HG02884 (cell line): ENCODE data around the gene CMTM7.

Experiments
- ATAC-seq: cut with Tn5 transposase; IDR thresholded peaks from one replicate; pipeline ENCODE4 v1.9.1; 2021; ENCODE audit warnings: mild to moderate bottlenecking, moderate library complexity; ENCODE audit not compliant: unreplicated experiment

Gene CMTM7

DNA sequence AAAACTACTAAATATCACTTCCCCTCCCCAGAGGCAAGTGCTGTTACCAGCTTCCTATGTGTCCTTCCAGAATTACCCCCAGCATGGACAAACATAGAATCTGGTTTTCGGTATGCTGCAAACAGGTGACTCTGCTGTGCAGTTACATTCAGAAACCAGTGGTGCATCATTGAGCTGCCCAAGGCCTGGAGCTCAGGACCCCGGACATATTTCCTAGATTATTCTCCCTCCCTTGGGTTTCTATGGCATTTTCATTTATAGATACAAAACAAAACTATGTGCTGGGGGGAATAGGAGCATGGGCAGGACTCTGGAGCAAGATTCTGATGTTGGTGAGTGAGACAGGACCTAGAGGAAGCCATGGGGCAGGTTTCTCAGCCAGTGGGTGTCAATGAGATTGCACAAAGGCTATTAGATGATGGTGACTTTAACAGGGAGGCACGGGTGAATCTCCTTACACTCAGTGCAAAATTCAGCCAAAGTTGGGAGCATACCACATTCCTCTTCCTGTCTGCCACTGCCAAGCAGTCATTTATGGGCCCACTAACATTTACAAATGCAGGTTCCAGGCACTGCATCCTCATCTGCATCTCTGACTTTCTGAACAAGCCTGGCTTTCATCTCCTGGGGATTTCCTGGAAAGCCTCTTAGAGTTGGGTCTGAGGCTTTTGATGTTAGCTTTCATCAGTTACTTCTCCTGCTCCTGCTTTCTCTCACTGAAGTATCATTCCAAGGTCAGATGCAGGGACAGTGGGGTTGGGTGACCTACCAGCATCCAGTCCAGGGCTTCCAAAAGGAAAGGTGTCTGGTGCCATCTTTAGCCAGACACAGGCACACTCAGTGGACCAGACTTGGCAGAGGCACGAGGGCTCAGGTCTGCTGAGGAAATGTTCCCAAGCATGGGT lies 44.5 kb downstream of the CMTM7 start:
- ATAC-seq, result no peak

DNA sequence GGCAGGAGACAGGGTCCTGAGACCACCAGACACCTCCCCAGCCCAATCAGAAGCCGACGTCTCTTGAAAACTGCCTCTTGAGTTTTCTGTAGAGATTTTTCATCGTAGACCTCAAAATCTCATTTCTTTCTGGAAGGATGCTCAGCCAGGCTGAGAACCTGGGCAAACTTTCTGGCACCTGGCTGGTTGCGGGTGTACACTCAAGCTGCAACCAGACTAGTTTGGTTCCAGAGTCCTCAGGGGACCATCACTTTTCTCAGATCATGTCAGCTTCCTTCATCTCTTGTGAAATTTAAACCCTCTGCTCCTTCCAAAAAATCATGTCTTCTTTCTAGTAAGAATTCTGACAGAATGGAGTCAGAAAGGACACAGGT lies 45.1 kb downstream of the CMTM7 start:
- ATAC-seq, result no peak

DNA sequence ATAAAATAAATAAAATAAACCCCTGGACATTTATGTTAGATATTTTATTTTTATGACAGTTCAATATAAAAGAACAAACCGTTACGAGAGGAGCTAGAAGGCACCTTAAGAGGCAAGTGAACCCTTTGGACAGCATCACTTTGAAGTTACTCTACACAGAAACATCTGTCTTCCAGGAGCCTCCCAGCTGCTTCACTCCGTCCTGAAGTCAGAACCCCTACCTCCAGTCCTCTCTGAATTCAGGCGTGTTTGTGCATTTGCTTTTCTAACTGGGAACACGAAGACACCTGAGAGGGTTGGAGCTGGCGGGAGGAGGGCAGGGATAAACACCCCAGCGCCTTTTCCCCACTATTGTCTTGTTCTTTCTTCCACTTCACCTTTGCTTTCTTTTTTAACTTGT lies 46.2 kb downstream of the CMTM7 start:
- no peak for ATAC-seq

DNA sequence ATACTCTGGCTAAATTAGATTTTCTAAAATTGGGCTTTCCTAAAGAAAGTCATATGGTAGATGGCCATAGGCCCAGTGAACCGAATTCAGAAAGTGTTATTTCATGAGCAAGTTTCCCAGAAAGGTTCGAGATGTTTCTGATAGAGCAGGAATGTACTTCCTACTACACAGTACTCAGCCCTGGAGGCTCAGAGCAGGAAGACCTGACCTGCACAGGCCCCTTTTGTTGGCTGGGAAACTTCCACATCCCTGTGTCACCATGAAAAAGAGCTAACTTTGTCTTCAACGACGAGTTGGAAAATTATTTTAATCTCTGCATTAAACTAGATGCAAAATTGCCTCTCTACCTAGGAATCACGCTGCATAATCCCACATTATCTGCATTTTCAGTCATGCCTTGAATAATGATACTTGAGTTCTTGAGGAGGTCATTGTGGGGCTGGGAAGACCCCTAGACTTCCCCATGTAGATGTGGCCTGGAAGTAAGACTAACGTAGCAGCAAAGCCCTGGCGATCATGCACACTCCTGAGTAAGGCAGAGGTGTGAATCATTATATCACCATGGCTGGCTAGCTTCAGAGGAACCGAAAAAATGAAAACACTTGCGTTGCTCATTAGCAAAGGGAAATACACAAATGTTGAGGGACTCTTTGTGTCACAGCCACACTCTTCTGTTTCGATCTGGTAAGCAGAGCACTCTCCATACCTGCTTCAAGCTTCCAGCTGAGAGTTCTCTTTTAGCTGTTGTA lies 47.1 kb downstream of the CMTM7 start:
- ATAC-seq, result peak; percentile 89

DNA sequence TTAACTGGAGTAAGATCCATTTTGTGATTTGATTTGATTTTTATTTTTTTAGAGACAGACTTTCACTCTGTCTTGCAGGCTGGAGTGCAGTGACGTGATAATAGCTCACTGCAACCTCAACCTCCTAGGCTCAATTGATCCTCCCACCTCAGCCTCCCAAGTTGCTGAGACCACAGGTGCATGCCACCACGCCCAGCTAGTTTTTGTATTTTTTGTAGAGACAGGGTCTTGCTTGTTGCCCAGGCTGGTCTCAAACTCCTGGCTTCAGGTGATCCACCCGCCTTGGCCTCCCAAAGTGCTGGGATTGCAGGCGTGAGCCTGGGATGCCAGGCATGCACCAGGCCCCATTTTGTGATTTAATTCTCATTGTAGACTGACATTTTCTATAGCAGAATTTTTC lies 47.8 kb downstream of the CMTM7 start:
- ATAC-seq, result peak; percentile 27

DNA sequence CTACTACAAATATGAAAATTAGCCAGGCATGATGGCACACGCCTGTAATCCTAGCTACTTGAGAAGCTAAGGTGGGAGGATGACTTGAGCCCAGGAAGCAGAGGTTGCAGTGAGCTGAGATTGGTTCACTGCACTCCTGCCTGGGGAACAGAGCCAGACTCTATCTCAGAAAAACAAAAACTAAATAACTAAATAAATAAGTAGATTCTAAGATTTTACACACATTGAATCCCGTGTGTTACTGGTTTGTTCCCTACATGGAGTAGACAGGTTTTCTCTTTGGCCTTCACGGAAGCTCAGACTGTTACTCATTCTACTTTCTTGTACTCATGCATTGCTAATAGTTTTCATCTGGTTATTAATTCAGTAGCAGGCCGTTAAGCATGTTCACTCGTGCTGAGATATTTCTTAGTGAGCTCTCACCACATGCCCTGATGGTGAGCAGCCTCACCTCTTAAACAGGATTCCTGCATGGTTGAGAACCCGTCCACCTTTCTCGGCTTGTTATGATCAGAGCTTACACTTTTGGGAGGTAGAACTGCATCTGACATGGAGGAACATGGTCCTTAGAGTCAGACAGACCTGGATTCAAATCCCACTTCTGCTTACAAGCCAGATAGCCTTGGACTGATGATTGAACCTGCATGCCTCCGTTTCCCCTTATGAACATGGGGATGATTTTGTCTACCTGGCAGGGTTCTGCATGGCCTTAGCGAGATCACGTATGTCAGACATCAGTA lies 49.1 kb downstream of the CMTM7 start:
- no peak for ATAC-seq

DNA sequence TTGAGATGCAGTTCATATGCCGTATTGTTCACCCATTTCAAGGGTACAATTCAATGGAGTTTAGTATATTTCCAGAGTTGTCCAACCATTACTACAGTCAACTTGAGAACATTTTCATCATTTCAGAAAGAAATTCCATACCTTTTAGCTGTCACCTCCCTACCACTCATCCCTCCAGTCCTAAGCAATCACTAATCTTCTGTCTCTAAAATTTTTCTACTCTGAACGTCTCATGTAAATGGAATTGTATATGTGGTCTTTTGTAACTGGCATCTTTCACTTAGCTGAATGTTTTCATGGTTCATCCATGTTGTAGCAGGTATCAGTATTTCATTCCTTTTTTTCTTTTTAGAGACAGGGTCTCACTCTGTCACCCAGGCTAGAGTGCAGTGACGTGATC lies 51.1 kb downstream of the CMTM7 start:
- ATAC-seq, result no peak

DNA sequence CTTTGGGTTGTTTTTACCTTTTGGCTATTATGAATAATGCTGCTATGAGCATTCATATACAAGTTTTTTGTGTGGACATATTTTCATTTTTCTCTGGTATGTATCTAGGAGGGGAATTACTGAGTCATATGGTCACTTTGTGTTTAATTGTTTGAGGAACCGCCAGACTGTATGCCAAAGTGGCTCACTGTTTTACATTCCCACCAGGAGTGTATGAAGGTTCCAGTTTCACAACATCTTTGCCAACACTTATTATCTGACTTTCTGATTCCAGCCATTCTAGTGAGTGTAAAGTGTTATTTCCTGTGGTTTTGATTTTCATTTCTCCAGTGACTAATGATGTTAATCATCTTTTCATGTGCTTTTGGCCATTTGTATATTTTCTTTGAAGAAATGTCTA lies 51.8 kb downstream of the CMTM7 start:
- no peak for ATAC-seq

DNA sequence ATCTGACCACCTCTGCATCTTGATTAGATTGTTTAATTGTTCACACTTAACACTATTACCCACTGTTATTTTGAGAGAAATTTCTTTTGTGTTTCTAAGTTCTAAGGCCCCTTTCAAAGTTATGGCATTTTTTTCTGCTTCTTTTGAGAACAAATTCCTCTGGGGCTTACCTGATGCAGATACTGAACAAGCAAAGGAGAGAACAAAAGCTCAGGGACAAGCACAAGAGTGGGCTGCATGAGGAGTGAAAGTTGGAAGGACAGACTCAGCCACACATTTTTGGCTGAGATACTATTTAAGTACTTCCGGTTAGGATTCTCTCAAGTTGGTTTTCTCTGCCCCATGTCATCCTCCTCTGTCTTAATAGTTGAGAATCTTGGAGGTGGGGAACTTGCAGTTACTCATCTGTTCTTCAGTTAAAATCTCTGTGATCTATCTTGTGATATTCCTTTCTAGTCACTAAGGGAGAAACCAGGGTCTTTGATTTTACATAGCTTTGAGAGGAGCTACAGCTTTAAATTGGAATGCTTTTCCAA lies 56.3 kb downstream of the CMTM7 start:
- ATAC-seq, result no peak

DNA sequence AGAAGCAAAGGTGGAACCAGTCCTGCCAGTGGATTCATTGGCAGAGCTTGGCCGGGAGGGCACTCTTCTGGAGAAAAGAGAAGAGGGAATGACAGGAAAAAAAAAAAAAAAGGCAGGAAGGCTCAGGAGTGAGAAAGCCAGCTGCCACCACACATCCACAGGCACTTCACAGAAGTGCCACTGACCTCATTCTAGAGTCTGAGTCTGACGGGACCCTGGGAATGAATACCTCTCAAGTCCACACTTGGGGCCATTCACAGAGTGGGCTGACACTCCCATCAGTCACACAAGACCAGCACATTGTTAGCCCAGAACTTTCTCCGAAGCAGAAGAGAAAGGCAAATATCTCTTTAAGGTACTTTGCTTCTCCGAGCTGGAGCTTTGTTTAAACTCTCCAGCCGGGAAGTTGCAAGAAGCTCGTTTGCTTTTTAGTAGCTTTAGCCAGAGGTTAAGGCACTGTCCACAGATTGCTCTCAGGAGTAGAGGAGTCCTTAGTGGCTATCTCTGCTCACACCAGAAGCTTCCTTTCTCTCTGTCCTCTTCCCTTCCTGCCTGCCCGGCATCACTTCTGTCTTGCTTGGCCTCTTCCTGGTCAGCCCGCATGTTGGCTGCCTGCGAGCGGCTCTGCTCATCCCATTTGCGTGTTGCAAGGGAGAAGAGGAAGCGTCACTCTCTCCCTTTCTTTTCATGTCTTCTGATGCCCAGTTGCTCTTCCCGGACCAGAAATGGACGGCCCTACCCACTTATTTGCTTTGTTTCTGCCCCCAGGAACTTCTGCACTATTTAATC lies 57.2 kb downstream of the CMTM7 start:
- ATAC-seq, result no peak

DNA sequence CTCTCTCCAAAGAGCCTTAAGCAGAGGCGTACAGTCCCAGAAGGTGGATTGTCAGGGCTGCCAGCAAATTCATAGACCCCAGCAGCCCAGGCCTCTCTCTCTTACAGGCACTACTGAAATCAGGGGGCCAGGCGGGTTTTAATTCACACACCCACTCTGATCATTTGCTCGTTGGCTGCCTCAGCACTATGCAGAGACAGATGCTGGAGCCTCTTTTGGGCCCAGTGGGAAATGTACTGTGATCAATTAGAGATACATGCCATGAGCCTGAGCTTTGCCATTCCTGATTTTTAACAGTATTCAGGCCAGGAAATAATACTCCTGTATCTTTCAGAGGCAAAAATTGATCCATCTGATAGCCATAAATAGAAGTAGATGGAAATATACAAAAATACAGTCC lies 58.0 kb downstream of the CMTM7 start:
- no peak for ATAC-seq

DNA sequence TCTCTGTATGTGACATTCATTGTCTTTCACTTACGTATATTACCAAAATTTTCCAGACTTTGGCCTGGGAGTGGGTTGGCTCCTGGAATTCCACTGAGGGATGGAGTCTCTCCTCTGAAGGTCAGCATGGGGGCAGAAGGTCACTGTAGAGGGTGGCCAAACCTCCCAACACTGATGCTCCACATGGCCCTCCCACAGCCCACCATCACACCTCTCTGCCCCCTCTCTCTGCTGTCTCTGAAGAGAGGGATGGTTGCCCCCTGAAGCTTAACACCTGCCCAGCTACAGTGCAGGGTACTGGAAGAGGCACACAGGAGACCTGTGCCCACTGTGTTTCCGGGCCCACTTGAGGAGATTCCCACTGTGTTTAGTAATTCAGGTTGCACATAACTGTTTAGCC lies 58.8 kb downstream of the CMTM7 start:
- ATAC-seq, result no peak

DNA sequence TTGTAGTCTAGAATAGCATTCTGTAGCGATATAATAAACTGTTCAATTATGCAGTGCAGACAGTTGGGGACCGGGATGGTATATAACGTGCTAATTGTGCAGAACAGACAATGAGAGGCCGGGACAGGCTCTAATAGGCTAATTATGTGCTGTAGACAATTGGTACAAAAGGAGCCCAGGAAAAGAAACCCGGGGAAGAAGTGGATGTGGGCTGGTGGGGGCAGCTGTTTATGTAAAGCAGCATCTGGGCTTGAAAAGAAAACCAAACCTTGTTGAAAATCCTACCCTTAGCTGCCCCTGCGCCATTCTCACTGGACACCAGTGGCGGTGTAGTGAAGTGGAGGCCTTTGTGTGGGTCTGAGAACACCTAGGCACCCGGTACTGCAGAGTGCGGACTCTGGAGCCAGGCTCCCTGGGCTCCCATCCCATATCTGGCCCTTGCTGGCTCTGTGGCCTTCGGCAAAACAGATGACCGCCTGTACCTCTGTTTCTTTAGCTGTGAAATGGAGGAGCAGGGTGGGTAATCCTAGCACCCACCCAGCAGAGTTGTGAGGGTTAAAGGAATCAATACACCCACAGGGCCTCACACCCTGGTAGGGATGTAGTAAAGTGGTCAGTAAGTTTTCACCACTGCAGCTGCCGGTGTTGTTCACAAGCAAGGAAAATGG lies 59.5 kb downstream of the CMTM7 start:
- ATAC-seq, result no peak

DNA sequence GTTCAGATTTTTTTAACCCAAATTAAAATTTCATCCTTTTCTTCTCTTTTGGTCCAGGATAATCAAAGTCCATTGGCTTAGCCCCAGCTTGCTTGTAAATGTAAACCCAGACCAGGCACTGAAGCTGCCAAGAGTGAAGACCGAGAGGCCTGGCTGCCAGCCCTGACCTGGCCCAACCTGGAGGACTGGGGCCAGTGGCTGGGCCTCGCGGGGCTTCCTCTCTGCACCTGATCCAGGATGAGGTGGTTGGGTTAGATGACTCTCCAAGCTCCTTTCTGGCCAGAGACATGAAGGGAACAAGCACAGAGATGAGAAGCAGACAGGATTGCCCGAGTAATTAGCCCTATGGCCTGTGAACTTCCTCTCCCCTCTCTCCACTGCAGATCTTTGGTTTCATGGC lies 60.4 kb downstream of the CMTM7 start:
- no peak for ATAC-seq

DNA sequence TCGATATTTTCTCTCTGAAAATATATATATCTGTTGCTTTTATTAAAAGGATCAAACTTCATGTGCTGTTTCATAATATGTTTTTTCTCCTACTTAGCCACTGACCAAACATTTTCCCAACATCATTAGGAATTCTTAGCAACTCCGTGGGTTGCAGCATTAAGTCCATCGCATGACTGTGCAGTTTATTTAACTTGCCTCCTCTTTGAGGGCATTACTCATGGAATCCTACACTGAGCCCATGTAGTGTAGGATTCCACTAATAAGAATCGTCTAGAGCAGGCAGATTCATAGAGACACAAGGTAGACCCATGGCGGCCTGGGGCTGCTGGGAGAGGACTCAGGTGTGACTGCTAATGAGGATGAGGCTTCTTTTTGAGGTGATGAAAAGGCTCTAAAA lies 61.7 kb downstream of the CMTM7 start:
- ATAC-seq, result no peak

DNA sequence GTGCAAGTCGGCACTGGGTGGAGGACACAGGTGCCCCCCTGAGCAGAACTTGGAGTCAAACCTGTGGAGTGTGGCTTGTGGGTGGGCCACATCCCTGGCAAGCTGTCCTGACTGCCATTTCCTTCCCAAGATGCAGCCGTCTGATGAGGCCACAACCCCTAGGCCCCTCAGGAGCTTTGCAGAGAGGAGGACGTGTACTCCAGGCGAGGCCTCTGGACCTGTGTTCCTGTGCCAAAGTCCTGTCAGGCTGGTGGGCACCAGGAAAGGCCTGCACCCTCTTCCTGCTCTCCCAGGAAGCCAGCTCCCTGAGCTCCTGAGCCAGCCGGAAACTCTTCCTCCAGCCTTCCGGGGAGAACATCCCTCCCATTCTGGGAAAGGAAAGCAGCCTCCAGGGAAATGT lies 62.5 kb downstream of the CMTM7 start:
- ATAC-seq, result no peak

DNA sequence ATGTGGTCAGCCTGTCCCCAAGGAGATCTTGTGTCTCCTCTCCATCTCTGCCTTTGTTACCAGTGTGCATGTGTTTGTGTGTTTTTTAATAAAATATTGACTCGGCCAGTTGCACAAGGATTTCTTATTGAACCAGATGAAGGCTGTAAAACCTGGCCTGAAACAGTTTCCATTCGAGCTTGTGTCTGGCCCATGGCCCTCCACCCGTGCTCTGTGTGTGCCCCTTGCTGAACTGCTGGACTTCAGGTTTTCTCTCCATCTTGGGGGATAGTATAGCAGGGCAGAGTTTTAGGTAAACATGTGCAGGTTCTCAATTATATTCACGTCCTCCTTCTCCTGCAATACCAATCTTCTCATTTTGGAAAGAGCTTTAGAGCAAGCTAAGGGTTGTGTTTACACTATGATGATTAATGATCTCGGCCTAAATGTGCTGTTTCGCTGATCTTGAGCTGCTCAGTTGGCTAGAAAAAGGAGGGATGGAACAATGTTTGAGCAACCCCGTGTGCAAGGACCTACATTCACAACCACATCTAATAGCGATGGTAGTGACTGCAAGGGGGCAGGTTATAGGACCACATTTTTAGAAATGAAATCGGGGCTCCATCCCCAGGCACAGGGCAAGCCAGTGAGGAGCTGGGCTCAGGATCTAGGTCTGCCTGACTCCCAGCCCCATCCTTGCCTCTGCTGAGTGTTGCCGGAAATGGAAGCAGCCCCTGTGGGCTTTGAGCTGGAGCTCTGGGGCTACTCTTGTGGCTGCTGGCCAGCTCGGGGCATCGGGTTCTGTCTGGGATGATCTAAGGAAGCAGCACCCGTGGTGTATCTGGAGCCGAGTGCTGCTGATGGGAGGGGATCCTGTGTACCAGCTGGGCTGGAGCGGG lies 63.3 kb downstream of the CMTM7 start:
- no peak for ATAC-seq

DNA sequence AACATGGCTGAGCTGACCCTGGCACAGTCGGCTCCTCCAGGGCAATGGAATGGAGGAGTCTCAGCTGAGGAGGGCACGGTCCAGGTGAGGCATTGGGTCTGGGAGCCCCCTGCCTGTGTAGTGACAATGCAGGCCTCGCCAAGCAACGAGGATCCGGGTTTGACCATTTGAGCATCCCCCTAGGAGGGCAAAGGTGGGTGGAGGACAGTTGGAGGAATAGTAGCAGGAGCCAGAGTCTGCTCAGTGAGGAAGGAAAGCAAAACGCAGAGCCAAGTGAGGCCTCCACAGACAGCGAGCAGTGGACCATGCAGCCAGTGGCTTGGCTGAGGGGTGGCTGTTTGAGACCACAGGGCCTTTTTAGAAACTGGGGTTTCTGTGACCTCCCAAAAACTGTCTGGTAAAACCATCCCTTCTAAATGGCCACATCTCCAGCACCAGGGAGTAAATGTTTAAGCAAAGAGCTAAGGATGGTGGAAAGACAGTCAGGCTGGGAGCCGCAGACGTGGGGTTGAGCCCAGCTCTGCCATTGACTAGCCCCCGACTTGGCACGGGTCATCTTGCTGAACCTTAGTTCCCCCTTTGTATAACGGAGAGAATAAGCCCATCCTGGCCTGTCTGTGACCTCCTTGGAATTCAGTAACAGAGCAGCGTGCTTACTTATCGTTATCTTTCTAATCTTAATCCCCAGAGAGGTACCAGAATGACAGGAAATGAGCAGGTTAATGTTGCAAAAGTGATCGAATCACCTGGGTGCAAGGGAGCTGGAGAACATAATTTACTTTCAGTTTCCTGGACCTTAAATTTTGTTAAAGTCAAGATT lies 64.2 kb downstream of the CMTM7 start:
- ATAC-seq, result peak; percentile 34
